ENCODE results near the gene GRK1. TPM values are rescaled to one million over a fixed set of nuclear protein-coding genes. Genes with fewer than 3 reads are reported as not detected.
A peak's percentile ranks its signal among the peaks of the same experiment; 100 is the strongest.

The GRK1 gene
- total RNA-seq, 1 experiment from 2014 or later = not detected

DNA sequence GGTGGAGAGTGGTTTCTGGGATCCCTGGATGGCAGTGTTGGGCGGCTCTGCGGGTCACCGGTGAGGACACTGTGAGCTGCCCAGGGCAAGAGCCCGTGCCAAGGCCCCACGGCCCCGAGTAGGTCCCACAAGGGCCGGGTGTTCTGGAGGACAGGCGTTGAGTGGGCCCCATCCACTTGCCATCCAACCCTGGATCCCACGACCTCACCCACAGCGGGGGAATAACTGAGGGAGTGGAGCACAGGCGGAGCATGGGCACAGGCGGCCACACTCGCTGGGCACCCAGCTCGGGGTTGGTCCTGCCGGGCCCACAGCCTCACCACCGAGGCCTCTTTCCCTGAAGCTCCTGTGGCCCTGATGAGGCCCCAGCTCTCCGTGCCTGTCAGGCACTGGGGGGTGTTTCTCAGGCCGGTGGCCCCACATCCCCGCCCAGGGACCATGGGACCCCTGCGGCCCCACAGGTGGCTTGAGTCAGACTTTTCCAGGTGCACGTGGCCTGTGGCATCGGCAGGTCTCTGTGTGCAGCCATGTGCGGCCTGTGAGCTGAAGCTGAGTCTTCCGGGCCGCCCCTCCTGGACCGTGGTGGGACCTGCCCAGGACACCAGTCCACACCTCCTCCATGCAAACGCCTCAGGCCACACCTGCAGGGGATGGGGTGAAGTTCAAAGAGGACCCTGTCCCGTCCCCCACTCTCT is 108.6 kb downstream of the GRK1 start:
- DNase-seq (ENCODE audit: low read depth) = no peak

DNA sequence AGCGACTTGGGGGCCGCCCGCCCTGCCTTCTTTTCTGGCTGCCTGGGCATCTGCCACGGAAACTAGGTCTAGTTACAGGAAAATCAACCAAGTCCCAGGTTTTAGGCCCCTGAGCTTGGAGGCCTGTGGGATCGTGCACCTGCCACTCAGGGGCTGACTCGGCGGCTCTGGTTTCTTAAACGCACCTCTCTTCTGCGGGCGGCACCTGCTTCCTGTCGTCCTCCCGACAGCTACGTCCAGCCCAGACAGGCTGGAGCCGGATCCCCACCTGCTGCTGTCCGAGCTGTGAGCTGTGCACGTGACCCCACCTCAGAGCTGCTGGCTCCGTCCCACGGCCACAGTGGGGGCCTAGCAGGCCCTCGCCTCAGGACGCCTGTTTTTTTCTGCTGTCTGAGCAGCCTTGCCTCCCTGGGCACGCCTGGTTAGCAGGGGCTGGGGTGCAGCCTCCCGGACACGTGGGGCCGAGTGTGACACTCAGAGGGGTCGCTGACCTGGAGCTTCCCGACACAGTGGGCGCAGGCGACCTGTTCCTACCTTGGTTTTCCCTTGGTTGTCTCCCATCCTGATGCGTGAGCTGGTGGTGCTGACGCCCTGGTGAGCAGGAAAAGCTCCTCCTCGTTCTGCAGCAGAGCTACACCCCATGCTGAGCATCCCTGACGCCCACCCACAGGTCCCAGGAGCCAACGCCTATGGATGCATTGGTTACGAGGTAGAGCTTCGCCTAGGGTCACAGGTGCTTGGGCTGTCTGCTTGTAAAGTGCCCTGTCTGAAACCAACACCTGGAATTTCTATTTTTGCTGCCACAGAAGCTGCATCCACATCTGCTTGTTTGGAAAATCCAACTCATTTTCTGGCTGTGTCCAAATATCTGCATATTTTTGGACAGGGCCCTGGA is 109.5 kb downstream of the GRK1 start:
- DNase-seq (ENCODE audit: low read depth) = no peak

DNA sequence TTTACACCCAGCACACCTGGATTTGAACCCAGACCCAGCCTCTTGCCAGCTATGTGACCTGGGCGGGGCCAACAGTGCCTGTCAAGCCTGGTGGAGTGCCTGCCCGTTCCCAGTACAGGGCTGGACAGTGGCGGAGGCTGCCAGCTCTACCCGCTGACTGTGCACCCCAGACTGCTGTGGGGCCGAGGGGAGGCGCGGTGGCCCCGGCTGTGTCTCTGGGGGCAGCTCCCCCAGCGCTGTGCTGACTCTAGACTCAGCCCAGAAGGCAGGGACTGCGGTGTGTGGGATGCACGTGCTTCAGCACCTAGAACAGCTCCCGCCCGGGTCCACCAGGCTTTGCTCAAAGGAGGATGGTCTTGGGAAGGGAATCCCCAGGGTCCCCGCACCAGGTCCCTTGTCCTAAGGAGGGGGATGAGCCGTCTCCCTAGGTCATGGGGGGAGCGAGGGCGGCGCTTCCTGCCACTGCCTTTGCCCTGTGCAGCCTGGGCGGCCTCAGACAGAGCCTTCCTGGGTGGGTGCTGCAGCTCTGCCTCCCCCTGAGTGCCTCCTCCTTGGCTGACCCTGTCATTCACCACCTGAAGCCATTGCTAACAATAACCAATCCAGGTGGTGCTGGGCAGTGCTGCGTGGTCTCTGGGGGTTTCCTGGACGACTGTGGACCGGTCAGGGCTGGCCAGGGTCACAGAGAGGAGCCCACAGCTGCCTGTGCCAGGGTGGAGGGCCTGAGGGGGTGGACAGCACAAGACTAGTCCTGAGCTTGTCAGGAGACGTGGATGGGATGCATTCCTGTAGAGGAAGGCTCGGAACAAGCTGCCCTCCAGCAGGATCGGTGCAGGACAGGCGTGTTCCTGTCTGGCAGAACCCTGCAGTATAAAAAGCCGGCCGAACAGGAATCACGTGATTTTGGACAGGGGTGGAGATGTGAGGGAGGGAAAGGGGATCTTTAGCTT is 110.6 kb downstream of the GRK1 start:
- no peak for DNase-seq (ENCODE audit: low read depth)

DNA sequence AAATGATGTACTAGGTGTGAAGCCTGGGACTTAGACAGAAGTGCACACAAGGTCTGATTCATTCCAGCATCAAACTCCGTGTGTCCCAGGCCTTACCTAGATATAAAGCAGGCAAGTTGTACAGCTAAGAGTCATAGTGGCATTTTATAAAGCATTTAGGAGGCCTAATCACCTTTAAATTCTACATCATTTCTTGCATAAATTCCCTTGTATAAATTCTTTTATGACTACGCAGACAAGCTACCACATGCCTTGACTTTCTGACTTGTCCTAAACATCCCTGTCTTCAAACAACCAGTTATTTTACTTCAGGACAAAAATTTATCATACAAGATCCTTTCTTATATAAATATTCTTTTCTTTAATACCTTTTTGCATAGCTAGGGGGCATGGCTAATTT is 114.6 kb downstream of the GRK1 start:
- DNase-seq (ENCODE audit: low read depth) = no peak

DNA sequence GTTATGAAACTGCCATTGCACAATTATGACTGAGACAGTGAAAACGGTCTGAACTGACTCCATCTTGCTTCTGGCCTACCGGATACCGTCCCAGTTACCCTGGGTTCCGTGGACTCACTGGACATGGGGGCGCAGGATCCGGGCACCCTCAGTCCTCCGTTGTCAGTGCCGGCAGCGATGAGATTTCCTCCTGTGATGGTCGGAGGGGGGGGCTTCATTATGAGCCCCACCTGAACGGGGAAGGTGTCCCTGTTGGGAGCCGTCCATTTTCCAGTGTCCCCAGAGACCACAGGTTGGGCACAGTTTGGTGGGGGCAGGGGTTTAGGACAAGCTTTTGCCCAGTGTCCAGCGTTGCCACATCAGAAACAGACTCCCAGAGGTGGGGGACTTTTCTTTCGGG is 115.5 kb downstream of the GRK1 start:
- DNase-seq (ENCODE audit: low read depth) = no peak

DNA sequence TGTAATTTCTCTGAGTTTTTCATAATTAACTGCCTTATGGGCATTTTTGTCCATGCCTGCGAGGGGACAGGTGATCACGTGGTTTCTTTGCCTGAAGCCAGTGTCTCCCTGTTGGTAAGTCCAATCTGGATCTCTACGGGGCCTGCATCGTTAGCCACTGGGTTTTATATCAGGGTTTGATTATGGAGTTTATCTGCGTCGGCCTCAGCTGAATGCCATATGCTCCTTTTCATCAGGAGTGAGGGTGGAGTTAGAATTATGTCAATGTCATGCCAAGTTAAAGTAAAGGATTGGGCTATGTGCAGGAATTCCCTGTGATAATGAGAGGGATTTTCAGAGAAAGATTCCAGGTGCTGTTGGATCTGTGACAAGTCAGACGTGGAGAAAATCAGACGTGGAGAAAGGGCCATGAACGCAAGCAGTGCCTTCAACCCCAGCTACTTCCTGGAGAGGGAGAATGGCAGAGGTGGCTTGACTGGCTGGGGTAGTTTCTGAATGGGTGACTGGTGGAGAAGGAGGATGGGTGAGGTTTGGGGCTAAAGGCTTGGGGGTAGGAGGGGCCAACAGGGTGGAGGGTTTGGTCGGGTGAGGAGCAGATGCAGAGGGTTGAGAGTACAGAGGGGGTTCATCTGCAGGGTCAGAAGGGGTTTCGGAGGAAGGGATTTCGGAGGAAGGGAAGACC is 116.3 kb downstream of the GRK1 start:
- DNase-seq (ENCODE audit: low read depth) = no peak

DNA sequence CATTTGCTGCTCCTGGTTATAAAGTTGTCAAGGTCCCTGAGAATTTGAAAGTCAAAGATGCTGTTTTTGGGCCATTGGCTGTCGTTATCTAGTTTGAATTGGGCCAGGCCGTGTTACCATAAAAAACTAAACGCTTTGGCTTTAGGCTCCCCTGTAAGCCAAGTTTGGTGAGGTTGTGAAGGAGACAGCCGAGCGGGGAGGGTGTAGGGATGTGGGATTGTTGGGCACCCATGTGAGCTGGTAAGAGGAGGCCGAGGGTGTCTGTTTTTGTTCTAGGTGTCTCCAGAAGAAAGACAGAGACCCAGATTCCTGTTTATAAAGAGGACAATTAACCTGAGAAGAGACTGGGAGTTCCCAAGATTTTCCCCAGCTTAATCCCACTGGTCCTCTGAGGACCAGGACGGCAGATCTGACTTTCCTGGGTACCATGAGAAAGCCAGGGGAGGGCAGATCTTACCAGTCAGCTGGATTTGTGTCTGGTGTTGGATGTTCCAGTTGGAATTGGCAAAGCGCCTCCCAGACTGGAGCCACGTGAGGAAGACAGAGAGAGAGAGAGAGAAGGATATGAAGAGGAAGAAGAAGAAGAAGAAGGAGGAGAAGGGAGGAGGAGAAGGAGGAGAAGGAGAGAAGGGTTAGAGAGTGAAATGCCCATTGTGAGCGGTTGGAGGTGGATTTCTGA is 117.1 kb downstream of the GRK1 start:
- no peak for DNase-seq (ENCODE audit: low read depth)

DNA sequence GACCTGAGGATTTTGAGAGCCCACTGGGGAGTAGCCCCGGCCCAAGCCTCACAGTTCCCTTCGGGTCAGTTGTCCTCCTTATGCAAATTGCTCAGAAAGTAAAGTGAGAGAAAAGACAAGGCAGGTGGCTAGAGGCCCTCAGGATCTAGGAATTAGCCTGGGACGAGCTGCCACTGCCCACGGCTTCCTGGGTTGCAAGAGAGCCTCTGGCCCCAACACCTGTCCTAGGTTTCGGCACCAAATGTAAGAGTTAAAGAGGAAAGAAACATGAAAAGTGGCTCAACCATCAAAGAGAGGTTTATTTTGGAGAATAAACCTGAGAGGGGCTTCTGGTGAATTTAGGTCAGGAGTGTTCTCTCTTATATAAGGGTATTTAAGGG is 117.6 kb downstream of the GRK1 start:
- DNase-seq (ENCODE audit: low read depth) = no peak

DNA sequence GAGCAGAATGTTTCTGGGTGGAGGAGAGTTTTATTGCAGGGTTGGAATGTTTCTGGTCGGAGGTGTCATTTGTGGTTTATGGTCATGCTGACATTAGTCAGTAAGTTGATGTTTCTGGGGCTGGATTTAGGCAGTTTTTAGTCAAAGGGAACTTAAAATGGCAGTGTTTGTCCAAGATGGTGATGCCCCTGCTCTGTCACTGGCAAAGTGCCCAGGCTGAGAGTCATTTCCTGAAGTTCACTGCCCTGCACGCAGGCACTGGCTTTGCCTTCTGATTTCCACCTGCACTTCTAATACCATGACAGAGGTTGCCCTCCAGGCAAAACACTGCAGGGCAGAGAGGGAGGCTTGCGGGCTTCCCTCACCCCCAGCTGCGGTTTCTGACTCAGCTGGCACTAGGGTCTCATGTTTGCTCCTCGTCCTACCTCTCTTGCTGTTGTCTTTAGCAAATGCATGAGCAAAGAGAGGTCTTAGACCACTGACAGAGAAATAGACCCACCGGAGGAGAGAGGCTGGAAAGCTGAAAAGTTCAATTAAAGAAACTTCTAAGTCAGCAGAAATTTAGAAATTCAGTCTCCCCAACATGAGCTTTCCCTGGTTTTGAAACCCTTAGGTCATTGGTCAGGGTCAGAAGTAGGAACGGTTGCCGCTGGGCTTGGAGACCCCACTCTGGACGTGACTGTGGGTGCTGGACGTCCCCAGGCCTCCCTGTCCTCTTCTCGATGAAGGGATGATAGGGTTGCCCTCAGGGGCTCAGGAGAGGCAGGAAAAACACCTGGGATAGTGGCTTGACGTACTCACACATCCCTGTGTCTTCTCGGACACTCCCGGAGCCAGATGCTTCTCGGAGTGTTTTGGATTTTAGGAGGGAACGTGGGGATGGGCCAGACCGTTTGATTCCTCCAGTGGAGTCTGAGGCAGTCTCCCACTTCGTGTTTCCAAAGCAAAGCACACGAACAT is 118.3 kb downstream of the GRK1 start:
- DNase-seq (ENCODE audit: low read depth) = peak; percentile 95

DNA sequence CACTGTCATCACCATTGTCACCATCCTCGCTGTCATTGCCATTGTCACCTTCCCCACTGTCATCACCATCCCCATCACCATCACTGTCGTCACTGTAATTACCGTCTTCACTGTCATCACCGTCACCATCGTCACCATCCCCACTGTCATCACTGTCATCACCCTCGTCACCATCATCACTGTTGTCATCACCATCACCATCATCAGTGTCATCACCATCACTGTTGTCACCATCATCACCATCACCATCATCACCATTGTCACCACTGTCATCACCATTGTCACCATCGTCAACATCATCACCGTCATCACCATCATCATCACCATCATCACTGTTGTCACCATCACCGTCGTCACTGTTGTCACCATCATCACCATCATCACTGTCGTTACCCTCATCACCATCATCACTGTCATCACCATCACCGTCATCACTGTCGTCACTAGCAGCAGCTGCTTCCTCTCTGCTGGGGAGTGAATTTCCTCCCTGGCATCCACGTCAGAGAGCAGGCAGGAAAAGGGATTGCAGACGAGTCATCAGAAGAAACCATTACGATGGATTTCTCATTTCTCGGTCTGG is 119.3 kb downstream of the GRK1 start:
- DNase-seq (ENCODE audit: low read depth) = peak; percentile 30

Other genes with a start within 250 kb of the GRK1 start
- 0.95 and 1.4 TPM in 2 replicates for gene ADPRHL1, start 213.7 kb upstream of the GRK1 start, total RNA-seq (2014; rRNA removed; shearing (Covaris generic))
- gene DCUN1D2, start 176.5 kb upstream of the GRK1 start, total RNA-seq (2014; rRNA removed; shearing (Covaris generic)) = 8.2 and 13.8 TPM in 2 replicates
- 67.3 and 83.6 TPM in 2 replicates for gene TFDP1, start 82.5 kb upstream of the GRK1 start, total RNA-seq (2014; rRNA removed; shearing (Covaris generic))
- gene ATP4B, start 9.0 kb upstream of the GRK1 start, total RNA-seq (2014; rRNA removed; shearing (Covaris generic)) = not detected in 2 replicates
- gene TMEM255B, start 92.0 kb downstream of the GRK1 start, total RNA-seq (2014; rRNA removed; shearing (Covaris generic)) = 3.8 and 9.7 TPM in 2 replicates
- 37.1 and 42.2 TPM in 2 replicates for gene GAS6, start 196.9 kb downstream of the GRK1 start, total RNA-seq (2014; rRNA removed; shearing (Covaris generic))

All from Daoy (cell line).